D341Med (cell line): Measurements from ENCODE around the gene ARFRP1.

Source experiments
- DNase-seq: peaks from one replicate; pipeline ENCODE4 v3.0.0; 2012; ENCODE audit warnings: low spot score

ARFRP1 gene

GRCh38 chr20:63690898-63691710 is 16.7 kb downstream of the ARFRP1 start:
- DNase-seq: no peak

GRCh38 chr20:63690003-63690897 is 17.5 kb downstream of the ARFRP1 start:
- DNase-seq: no peak

- no peak for DNase-seq
These were observed 18.5 kb downstream of the ARFRP1 start for GRCh38 chr20:63689046-63690002.

GRCh38 chr20:63688228-63689045 is 19.3 kb downstream of the ARFRP1 start:
- no peak for DNase-seq

- no peak for DNase-seq
These were observed 20.2 kb downstream of the ARFRP1 start for GRCh38 chr20:63687419-63688178.

GRCh38 chr20:63686492-63687321 is 21.1 kb downstream of the ARFRP1 start:
- DNase-seq: no peak

GRCh38 chr20:63686094-63686491 is 21.7 kb downstream of the ARFRP1 start:
- DNase-seq: no peak

GRCh38 chr20:63685269-63686026 is 22.3 kb downstream of the ARFRP1 start:
- DNase-seq: no peak

- no peak for DNase-seq
These were observed 25.2 kb downstream of the ARFRP1 start for GRCh38 chr20:63682384-63683139.

GRCh38 chr20:63681609-63682142 is 26.1 kb downstream of the ARFRP1 start:
- no peak for DNase-seq

GRCh38 chr20:63680857-63681608 is 26.7 kb downstream of the ARFRP1 start:
- no peak for DNase-seq

GRCh38 chr20:63680427-63680826 is 27.3 kb downstream of the ARFRP1 start:
- DNase-seq: no peak

- DNase-seq: no peak
These were observed 27.9 kb downstream of the ARFRP1 start for GRCh38 chr20:63679799-63680305.

- DNase-seq: no peak
These were observed 28.9 kb downstream of the ARFRP1 start for GRCh38 chr20:63678667-63679465.

GRCh38 chr20:63678071-63678470 is 29.7 kb downstream of the ARFRP1 start:
- no peak for DNase-seq
